K562 (cell line): ENCODE data around the gene KRT8. TPM values are rescaled to one million over a fixed set of nuclear protein-coding genes. Genes with fewer than 3 reads are reported as not detected.

Experiments
- DACH1 ChIP-seq: fragments of 450-650 bp; IDR thresholded peaks from 2 replicates; pipeline ENCODE4 v1.6.1; 2018; ENCODE audit not compliant: partially characterized antibody
- EHMT2 ChIP-seq: fragments of 450-650 bp; IDR thresholded peaks from 2 replicates; pipeline ENCODE4 v1.6.1; 2018; ENCODE audit warnings: antibody characterized with exemption
- HDAC2 ChIP-seq: fragments of 450-650 bp; IDR thresholded peaks from 2 replicates; pipeline ENCODE4 v1.6.1; 2016; ENCODE audit warnings: mild to moderate bottlenecking
- HDAC8 ChIP-seq: fragments of 450-650 bp; IDR thresholded peaks from 2 replicates; pipeline ENCODE4 v1.6.1; 2016; ENCODE audit warnings: mild to moderate bottlenecking, missing genetic modification characterization, moderate library complexity, missing compliant biosample characterization
- PHF21A ChIP-seq: fragments of 450-650 bp; IDR thresholded peaks from 2 replicates; pipeline ENCODE4 v1.6.1; 2017; ENCODE audit warnings: low read depth, borderline replicate concordance
- RUNX1 ChIP-seq: sonication (generic); IDR thresholded peaks from 2 replicates; pipeline ENCODE4 v1.6.1; 2016; ENCODE audit warnings: antibody characterized with exemption, low read depth
- SREBF2 ChIP-seq: sonication (generic); formaldehyde crosslinking; IDR thresholded peaks from 2 replicates; pipeline ENCODE4 v1.4.0; 2020; ENCODE audit warnings: mild to moderate bottlenecking, missing genetic modification reagents
- ZBTB7A ChIP-seq: IDR thresholded peaks from 2 replicates; pipeline ENCODE4 v1.6.1; 2011; ENCODE audit warnings: low read depth, mild to moderate bottlenecking, low read length, moderate library complexity, borderline replicate concordance; ENCODE audit not compliant: control insufficient read depth
- ZNF174 ChIP-seq: fragments of 250-450 bp; sonication (Bioruptor Pico); IDR thresholded peaks from 2 replicates; pipeline ENCODE4 v1.4.0; 2020; ENCODE audit warnings: mild to moderate bottlenecking
- ZNF239 ChIP-seq: fragments of 250-450 bp; sonication (Bioruptor Pico); IDR thresholded peaks from 2 replicates; pipeline ENCODE4 v1.4.0; 2020; ENCODE audit warnings: mild to moderate bottlenecking
- ZNF282 ChIP-seq: sonication (generic); formaldehyde crosslinking; IDR thresholded peaks from 2 replicates; pipeline ENCODE4 v1.8.1; 2023; ENCODE audit warnings: missing genetic modification reagents
- ZNF311 ChIP-seq: fragments of 250-450 bp; sonication (Bioruptor Pico); IDR thresholded peaks from 2 replicates; pipeline ENCODE4 v1.4.0; 2020; ENCODE audit warnings: mild to moderate bottlenecking, moderate library complexity
- polyA plus RNA-seq, 8 experiments: library from polyadenylated mRNA; depleted of rRNA in 4 of 8; stranded (reverse) in 5 of 8; unstranded in 3 of 8; fragments of >200 nt; fragmentation: Nextera tagmentation in 2 of 8; fragmentation: Illumina TruSeq in 1 of 8; extraction: Ambion mirVana in 2 of 8; extraction: Trizol in 1 of 8; gene quantifications; 2 replicates each; pipeline versions ENCODE4 v1.2.1 to v1.2.3, GENCODE V29; 2011 to 2014; ENCODE audit warnings: inconsistent platforms in 1 of 8, missing spikeins in 1 of 8
- total RNA-seq, 7 experiments: library from RNA; depleted of rRNA in 6 of 7; stranded (reverse); fragments of >200 nt in 6 of 7; fragmentation: Illumina TruSeq in 2 of 7; extraction: Trizol in 2 of 7; gene quantifications; 2 replicates each; pipeline versions ENCODE4 v1.2.1 to v1.2.3, GENCODE V29; 2011 to 2021; ENCODE audit warnings: low replicate concordance in 1 of 7
- TF ChIP-seq, protein P1 (sequence below): fragments of 250-450 bp; sonication (Bioruptor Pico); IDR thresholded peaks from 2 replicates; pipeline ENCODE4 v1.5.0; 2021
- TF ChIP-seq, protein P2 (sequence below), 2 experiments: fragments of 450-650 bp; IDR thresholded peaks; 2 replicates each; pipeline ENCODE4 v1.6.1; 2016; ENCODE audit warnings: mild to moderate bottlenecking in 2 of 2, borderline replicate concordance in 1 of 2, low read depth in 1 of 2, moderate library complexity in 1 of 2
- TF ChIP-seq, protein P3 (sequence below): fragments of 250-450 bp; sonication (Bioruptor Pico); IDR thresholded peaks from 2 replicates; pipeline ENCODE4 v1.5.0; 2021; ENCODE audit warnings: mild to moderate bottlenecking, moderate library complexity

KRT8 gene
- total and polyA plus RNA-seq, 9 of the 15 experiments (the other 6 are each of a cell fraction or from before 2014, with no cell fraction given), result 41.5 to 661 (median 260) TPM

DNA sequence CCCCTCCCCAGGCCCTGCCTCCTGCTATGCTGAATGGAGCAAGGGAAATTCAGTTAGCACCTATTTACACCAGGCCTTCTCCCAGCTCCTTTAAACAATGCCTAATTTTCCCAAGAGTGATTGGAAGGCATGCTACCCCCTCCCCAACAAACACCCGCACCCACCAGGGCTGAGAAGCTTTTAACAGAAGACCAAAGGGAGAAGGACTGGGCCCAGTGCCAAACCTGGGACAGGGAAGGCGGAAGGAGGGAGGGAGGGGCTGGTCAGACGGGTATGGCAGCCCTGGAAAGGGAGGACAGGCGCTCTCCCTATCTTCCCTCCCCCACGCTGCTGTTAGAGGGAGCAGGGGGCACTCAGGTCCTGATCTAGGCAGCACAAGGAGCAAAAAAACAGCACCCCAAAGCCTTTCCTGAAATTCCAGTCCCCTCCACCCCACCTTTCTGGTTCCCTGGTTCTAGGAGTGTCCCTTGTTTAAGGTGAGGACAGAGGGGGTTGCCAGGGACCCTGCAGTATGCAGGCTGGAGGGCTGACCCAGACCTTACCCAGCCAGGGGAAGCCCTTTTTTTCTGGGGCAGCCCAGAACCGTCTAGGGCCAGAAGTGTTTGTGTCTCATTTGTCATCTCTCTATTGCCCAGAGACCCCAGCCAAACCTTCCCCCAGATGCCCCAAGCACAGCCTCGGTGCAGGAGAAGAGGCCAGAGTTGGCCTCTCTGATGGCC lies 2.4 kb upstream of the KRT8 start (continued):
- TF ChIP-seq, protein P1, sequence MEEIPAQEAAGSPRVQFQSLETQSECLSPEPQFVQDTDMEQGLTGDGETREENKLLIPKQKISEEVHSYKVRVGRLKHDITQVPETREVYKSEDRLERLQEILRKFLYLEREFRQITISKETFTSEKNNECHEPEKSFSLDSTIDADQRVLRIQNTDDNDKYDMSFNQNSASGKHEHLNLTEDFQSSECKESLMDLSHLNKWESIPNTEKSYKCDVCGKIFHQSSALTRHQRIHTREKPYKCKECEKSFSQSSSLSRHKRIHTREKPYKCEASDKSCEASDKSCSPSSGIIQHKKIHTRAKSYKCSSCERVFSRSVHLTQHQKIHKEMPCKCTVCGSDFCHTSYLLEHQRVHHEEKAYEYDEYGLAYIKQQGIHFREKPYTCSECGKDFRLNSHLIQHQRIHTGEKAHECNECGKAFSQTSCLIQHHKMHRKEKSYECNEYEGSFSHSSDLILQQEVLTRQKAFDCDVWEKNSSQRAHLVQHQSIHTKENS (CRISPR knock-in tag), result no peak
- TF ChIP-seq EHMT2 (no peak), HDAC8 (tag) (no peak), ZNF311 (CRISPR knock-in tag) (no peak), PHF21A (no peak), ZBTB7A (no peak), ZNF239 (CRISPR knock-in tag) (no peak), ZNF282 (no peak), DACH1 (no peak), HDAC2 (no peak), ZNF174 (no peak), RUNX1 (no peak), SREBF2 (0 out of 2 replicates have a peak, but pooled peaks have one; percentile 15)
- TF ChIP-seq, protein P2, sequence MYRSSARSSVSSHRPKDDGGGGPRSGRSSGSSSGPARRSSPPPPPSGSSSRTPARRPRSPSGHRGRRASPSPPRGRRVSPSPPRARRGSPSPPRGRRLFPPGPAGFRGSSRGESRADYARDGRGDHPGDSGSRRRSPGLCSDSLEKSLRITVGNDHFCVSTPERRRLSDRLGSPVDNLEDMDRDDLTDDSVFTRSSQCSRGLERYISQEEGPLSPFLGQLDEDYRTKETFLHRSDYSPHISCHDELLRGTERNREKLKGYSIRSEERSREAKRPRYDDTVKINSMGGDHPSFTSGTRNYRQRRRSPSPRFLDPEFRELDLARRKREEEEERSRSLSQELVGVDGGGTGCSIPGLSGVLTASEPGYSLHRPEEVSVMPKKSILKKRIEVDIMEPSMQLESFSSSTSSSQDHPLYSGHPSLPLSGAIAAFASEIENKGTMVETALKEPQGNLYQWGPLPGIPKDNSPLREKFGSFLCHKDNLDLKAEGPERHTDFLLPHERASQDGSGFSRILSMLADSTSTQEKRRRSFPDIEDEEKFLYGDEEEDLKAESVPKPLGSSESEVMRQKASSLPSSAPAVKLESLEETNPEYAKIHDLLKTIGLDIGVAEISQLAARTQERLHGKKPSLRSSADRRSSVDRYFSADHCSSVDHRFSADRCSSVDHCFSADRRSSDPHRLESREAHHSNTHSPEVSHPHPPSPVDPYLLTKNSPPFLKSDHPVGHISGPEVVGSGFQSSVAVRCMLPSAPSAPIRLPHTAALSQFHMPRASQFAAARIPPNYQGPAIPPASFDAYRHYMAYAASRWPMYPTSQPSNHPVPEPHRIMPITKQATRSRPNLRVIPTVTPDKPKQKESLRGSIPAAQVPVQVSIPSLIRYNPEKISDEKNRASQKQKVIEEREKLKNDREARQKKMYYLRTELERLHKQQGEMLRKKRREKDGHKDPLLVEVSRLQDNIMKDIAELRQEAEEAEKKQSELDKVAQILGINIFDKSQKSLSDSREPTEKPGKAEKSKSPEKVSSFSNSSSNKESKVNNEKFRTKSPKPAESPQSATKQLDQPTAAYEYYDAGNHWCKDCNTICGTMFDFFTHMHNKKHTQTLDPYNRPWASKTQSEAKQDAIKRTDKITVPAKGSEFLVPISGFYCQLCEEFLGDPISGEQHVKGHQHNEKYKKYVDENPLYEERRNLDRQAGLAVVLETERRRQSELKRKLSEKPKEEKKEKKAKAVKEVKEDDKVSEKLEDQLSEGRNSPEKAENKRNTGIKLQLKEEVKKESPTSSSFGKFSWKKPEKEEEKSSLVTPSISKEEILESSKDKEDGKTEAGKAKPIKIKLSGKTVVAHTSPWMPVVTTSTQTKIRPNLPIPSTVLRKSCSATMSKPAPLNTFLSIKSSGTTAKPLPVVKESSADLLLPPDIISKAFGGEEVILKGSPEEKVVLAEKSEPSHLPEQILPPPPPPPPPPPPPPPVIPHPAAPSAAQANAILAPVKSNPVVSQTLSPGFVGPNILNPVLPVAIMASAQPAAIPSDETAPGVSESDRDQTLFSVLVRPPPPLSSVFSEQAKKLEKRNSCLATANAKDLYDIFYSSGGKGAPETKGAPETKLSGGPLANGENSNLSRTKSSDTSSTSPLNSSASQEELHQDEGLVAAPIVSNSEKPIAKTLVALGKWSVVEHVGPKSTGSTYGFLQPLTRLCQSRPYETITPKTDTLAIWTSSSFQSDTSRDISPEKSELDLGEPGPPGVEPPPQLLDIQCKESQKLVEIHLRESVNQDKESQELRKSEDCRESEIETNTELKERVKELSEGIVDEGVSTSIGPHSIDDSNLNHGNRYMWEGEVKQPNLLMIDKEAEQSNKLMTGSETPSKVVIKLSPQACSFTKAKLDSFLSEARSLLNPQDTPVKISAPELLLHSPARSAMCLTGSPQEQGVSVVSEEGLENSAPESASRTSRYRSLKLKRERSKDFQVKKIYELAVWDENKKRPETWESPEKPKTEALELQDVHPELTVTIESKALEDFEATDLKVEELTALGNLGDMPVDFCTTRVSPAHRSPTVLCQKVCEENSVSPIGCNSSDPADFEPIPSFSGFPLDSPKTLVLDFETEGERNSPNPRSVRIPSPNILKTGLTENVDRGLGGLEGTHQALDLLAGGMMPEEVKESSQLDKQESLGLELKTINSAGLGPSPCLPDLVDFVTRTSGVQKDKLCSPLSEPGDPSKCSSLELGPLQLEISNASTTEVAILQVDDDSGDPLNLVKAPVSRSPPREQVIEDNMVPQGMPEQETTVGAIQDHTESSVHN (IDR thresholded peaks at IDR 0.05; ENCODE audit: borderline replicate concordance in 1 of 2, low read depth in 1 of 2), result no peak
- TF ChIP-seq, protein P3, sequence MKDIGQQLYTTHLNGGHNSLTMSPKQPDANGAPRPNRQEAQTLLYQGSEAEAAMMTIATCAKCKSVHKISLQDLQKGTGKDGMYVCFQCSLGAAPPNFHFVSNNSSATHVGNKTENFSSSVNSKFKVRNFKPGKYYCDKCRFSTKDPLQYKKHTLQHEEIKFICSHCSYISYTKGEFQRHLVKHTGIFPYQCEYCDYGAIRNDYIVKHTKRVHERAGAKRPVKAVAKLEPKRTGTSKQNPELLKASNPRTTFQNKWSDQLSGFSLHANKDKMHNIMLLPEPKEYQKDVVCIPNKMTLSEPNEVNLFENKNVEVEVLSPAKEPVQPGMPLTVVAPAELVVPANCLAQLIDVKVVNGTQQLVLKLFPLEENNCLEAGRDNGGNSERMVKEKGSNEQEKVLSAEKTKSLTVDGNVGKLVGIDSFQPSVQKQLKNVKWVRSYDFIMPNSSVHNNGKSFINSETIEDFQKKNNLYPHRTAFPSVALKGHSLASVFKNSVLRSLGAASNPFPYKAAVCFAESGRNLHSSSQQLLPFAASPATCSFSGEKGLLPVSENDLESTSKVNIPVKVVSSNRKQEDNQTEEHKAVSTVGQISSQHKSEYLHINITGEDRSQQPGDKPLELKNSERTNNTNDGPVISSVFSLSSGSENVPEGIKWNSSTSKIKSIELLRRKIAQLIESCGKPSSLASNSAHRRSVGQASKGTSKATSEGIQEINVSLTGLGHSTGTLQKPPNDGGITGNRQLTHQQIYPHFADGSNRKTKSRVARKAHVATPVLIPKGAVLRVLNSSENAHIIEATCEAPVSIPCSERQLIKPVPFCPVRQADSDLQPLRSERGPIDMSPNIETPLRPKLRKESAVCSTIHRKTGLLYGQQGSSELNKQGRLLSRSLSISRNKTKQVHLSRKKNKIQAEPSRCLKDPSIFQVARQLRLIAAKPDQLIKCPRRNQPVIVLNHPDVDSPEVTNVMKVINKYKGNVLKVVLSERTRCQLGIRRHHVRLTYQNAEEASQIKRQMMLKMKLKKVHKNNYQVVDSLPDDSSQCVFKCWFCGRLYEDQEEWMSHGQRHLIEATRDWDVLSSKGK (CRISPR knock-in tag), result no peak
